ENCODE measurements around the gene PRPF31. TPM values are rescaled to one million over a fixed set of nuclear protein-coding genes. Genes with fewer than 3 reads are reported as not detected.

Gene PRPF31
- total RNA-seq (ENCODE audit: low replicate concordance) = 32.6 and 37.2 TPM in 2 replicates

GRCh38 chr19:54115109-54116063, at the start of gene PRPF31, which contains the start of gene TFPT:
Gene PRPF31 (plus strand): TSS chr19:54115754. CDS start chr19:54118279, 2,525 bp downstream.
Gene TFPT (minus strand): TSS chr19:54115657. CDS start chr19:54115269, 388 bp downstream.
- no peak for TF ChIP-seq CTCF (IDR thresholded peaks at IDR 0.05; ENCODE audit: insufficient read depth, low read length)
- H3K4me3 ChIP-seq (ENCODE audit: low read depth, low read length) = peak within 1 kb of the TSS; percentile 95
- DNase-seq (ENCODE audit: low read depth) = peak; percentile 99

- no peak overlapping the region for H3K4me3 ChIP-seq (ENCODE audit: low read depth, low read length)
- DNase-seq (ENCODE audit: low read depth) = no peak
- TF ChIP-seq CTCF (IDR thresholded peaks at IDR 0.05; ENCODE audit: insufficient read depth, low read length) = no peak
Measured at GRCh38 chr19:54069470-54069869, 46.1 kb upstream of the PRPF31 start.

- H3K4me3 ChIP-seq (ENCODE audit: low read depth, low read length) = no peak overlapping the region
- no peak for DNase-seq (ENCODE audit: low read depth)
- TF ChIP-seq CTCF (IDR thresholded peaks at IDR 0.05; ENCODE audit: insufficient read depth, low read length) = no peak
Measured at GRCh38 chr19:54073829-54074228, 41.7 kb upstream of the PRPF31 start.

GRCh38 chr19:54074851-54075250, 40.7 kb upstream of the PRPF31 start:
- no peak for TF ChIP-seq CTCF (IDR thresholded peaks at IDR 0.05; ENCODE audit: insufficient read depth, low read length)
- DNase-seq (ENCODE audit: low read depth) = no peak
- no peak overlapping the region for H3K4me3 ChIP-seq (ENCODE audit: low read depth, low read length)

- no peak overlapping the region for H3K4me3 ChIP-seq (ENCODE audit: low read depth, low read length)
- no peak for TF ChIP-seq CTCF (IDR thresholded peaks at IDR 0.05; ENCODE audit: insufficient read depth, low read length)
- DNase-seq (ENCODE audit: low read depth) = no peak
Measured at GRCh38 chr19:54077334-54077733, 38.2 kb upstream of the PRPF31 start.

GRCh38 chr19:54081032-54081431, 34.5 kb upstream of the PRPF31 start, which contains the start of gene TARM1:
Gene TARM1 (minus strand): TSS chr19:54081365. CDS start chr19:54081340, 25 bp downstream.
- H3K4me3 ChIP-seq (ENCODE audit: low read depth, low read length) = no peak within 1 kb of the TSS
- TF ChIP-seq CTCF (IDR thresholded peaks at IDR 0.05; ENCODE audit: insufficient read depth, low read length) = no peak

More at GRCh38 chr19:54081032-54081431, 34.5 kb upstream of the PRPF31 start, which contains the start of gene TARM1:
- DNase-seq (ENCODE audit: low read depth) = no peak

All from fibroblast of the aortic adventitia (primary cell).